Activated T-cell treated with anti-CD3 and anti-CD28 coated beads, Interleukin-2, amount 50 U/mL, for 72 hours (primary cell): Measurements from ENCODE around the gene ACADSB. TPM values are rescaled to one million over a fixed set of nuclear protein-coding genes. Genes with fewer than 3 reads are reported as not detected.

ENCODE experiments used
- ATAC-seq, 2 donors: fragments of 150-1000 bp; cut with Tn5 transposase; replicated peaks in 1 of 2; 2 replicates each; pipeline ENCODE4 v1.10.0; 2021; ENCODE audit warnings: moderate library complexity in 2 of 2, mild to moderate bottlenecking in 1 of 2
- DNase-seq, 2 donors: peaks; one replicate each; pipeline ENCODE4 v3.0.0; 2021 to 2022; ENCODE audit warnings: mixed read lengths in 1 of 2
- H3K27ac Mint-ChIP-seq: one replicate; pipeline ENCODE4 v1.8.0; 2022; ENCODE audit warnings: mild to moderate bottlenecking, moderate library complexity, mixed read lengths
- H3K27me3 Mint-ChIP-seq: one replicate; pipeline ENCODE4 v1.8.0; 2022; ENCODE audit warnings: low read depth, mixed read lengths
- H3K36me3 Mint-ChIP-seq, 2 donors: one replicate each; pipeline ENCODE4 v1.8.0; 2022; ENCODE audit warnings: mixed read lengths in 2 of 2, mild to moderate bottlenecking in 1 of 2; ENCODE audit not compliant: insufficient read depth in 2 of 2
- H3K4me1 Mint-ChIP-seq: one replicate; pipeline ENCODE4 v1.8.0; 2022; ENCODE audit warnings: low read depth, mixed read lengths
- H3K4me3 Mint-ChIP-seq, 2 donors: one replicate each; pipeline ENCODE4 v1.8.0; 2022; ENCODE audit warnings: mild to moderate bottlenecking in 2 of 2, mixed read lengths in 2 of 2, moderate library complexity in 2 of 2
- H3K9me3 Mint-ChIP-seq, 2 donors: one replicate each; pipeline ENCODE4 v1.8.0; 2022; ENCODE audit warnings: mixed read lengths in 2 of 2
- total RNA-seq, 2 donors: library from RNA; stranded (reverse); gene quantifications; one replicate each; pipeline ENCODE4 v1.2.3, GENCODE V29; 2022

Gene ACADSB
- total RNA-seq, 2 donors from 2014 or later: 24.4 to 29.8 TPM

DNA sequence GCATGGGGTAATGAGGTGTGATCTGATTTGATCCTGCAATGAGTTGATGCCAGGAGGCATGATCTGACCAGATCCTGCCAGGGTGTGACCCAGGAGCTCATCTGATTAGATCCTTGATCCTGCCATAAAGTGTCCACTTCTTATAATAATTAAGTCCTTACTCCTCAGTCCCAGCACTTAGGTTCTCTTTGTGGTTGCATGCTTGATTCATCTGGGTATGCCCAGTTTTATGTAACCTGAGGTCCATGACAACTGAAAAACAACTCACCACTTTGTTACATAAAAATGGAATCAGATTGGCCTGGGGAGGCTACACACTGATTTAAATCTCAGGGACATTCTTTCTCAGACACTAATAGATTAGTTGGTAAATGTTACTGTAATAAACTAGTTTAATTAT, 19.1 kb downstream of the ACADSB start:
- no peak overlapping the region for H3K4me3 Mint-ChIP-seq

DNA sequence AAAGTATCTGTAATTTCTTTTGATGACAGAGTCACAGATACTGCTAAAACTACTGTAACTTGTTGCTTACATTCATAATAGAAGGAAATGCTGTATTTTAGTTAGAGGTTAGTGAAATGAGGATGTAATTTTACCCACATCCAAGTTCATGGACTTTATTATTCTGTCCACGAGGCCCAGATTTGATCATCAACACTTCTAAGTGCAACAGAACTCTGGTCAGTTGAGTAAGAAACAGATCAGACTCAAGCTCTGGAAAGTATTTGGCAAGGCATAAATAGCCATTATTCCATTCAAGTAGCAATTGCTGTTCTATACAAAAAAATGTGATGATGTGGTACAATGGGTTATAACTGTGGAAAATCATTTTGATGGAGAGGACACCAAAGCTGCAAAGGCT, 22.3 kb downstream of the ACADSB start:
- no peak for ATAC-seq

More for the DNA sequence above, 19.1 kb downstream of the ACADSB start:
- no peaks in the 10 kb centered on the region for H3K4me1 Mint-ChIP-seq
- peaks cover 0 to 1% of the 10 kb centered on the region in 2 donors for H3K36me3 Mint-ChIP-seq
- no peaks in the 10 kb centered on the region for H3K27me3 Mint-ChIP-seq
- ATAC-seq (no peak), DNase-seq (no peak)
- no peak overlapping the region for H3K27ac Mint-ChIP-seq
- H3K9me3 Mint-ChIP-seq: no peaks in the 10 kb centered on the region

DNA sequence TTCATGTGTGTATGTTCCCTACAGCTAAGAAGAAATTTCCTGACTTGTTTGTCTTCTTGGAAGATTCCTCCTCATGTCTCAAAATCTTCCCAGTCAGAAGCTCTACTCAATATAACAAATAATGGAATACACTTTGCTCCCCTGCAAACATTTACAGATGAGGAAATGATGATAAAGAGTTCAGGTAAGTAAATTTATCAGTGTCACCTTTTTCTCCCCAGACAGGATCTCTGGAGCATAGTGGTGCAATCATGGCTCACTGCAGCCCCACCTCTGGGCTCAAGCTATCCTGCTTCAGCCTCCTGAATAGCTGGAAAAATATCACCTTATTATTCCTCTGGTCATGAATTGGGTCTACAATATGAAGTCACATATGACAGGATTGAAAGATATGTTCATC, 25.5 kb downstream of the ACADSB start:
- DNase-seq (no peak), ATAC-seq (no peak)
- H3K4me3 Mint-ChIP-seq: no peak overlapping the region
- H3K36me3 Mint-ChIP-seq: peaks cover 2 to 5% of the 10 kb centered on the region in 2 donors
- peaks cover 6% of the 10 kb centered on the region for H3K4me1 Mint-ChIP-seq
- no peaks in the 10 kb centered on the region for H3K9me3 Mint-ChIP-seq
- H3K27ac Mint-ChIP-seq: no peak overlapping the region
- no peaks in the 10 kb centered on the region for H3K27me3 Mint-ChIP-seq

More for the DNA sequence above, 22.3 kb downstream of the ACADSB start:
- Mint-ChIP-seq H3K9me3 (no peaks in the 10 kb centered on the region), H3K27ac (no peak overlapping the region), H3K4me3 (no peak overlapping the region), H3K4me1 (no peaks in the 10 kb centered on the region), H3K36me3 (peaks cover 2 to 3% of the 10 kb centered on the region in 2 donors), H3K27me3 (no peaks in the 10 kb centered on the region)
- no peak for DNase-seq

- ATAC-seq (no peak), DNase-seq (no peak)
- Mint-ChIP-seq H3K4me1 (peaks cover 6% of the 10 kb centered on the region), H3K36me3 (peaks cover 2 to 5% of the 10 kb centered on the region in 2 donors), H3K27ac (no peak overlapping the region), H3K27me3 (no peaks in the 10 kb centered on the region), H3K9me3 (no peaks in the 10 kb centered on the region), H3K4me3 (no peak overlapping the region)
Observed at GRCh38 chr10:123035467-123036086, 26.8 kb downstream of the ACADSB start.

- ATAC-seq: no peak
- peaks cover 2 to 5% of the 10 kb centered on the region in 2 donors for H3K36me3 Mint-ChIP-seq
Observed at GRCh38 chr10:123038782-123039631, 30.2 kb downstream of the ACADSB start.

DNA sequence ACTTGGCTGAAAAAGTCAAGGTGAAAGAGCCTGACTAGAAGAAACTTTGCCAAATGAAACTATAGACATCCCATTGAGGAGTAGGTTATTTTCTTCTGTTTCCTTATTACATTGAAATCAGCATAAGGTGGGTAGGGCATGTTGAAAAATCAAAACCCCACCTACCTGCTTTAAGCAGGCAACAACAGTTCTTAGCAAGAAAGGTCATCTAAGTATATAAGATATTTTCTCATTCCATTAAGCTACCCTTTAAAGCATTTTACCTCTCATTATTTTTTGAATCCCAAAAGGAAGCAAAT, 30.8 kb downstream of the ACADSB start:
- Mint-ChIP-seq H3K27me3 (no peaks in the 10 kb centered on the region), H3K4me1 (peaks cover 6% of the 10 kb centered on the region), H3K9me3 (no peaks in the 10 kb centered on the region), H3K36me3 (peaks cover 2 to 5% of the 10 kb centered on the region in 2 donors), H3K4me3 (no peak overlapping the region), H3K27ac (no peak overlapping the region)
- no peak for DNase-seq
- ATAC-seq: no peak

More at GRCh38 chr10:123038782-123039631, 30.2 kb downstream of the ACADSB start:
- Mint-ChIP-seq H3K4me1 (peaks cover 6% of the 10 kb centered on the region), H3K4me3 (no peak overlapping the region), H3K9me3 (no peaks in the 10 kb centered on the region), H3K27ac (no peak overlapping the region), H3K27me3 (no peaks in the 10 kb centered on the region)
- no peak for DNase-seq

DNA sequence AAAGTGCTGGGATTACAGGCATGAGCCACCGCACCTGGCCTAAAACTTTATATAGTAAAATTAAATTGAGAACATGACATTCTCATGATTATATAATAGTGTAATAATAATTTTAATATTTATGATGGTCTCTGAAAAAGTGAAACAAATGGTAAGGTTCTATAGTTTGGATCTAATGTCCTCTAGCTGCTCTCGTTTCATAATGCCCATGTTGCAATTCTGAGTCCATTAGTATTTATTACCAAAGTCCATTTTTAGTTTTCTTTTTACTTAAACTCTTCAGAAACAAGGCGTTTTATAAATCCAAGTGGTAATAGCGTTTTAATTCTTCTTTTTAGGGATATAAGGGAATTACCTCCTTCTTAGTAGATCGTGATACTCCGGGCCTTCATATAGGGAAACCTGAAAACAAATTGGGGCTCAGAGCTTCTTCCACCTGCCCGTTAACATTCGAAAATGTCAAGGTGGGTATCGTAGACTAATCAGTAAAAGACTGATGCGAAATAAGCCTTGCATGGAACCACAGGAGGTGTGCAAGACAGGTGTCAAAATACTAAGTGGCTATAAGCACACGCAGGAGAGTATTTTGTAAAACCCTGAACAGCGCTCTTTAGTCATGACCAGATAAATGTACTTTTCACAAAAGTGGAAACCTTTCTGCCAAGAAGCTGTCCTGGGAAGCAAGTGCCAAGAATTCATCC, 34.1 kb downstream of the ACADSB start:
- Mint-ChIP-seq H3K9me3 (no peaks in the 10 kb centered on the region), H3K4me3 (no peak overlapping the region), H3K36me3 (peaks cover 0 to 3% of the 10 kb centered on the region in 2 donors), H3K27me3 (no peaks in the 10 kb centered on the region), H3K4me1 (peaks cover 6% of the 10 kb centered on the region), H3K27ac (no peak overlapping the region)
- DNase-seq (no peak), ATAC-seq (no peak)

- Mint-ChIP-seq H3K4me3 (no peak overlapping the region), H3K36me3 (peaks cover 2 to 3% of the 10 kb centered on the region in 2 donors), H3K4me1 (peaks cover 6% of the 10 kb centered on the region), H3K9me3 (no peaks in the 10 kb centered on the region), H3K27me3 (no peaks in the 10 kb centered on the region), H3K27ac (no peak overlapping the region)
- DNase-seq: peak; percentile 34
- ATAC-seq: peak; percentile 54 to 65
Observed at GRCh38 chr10:123043409-123043925, 34.7 kb downstream of the ACADSB start.

GRCh38 chr10:123044391-123044790, 35.6 kb downstream of the ACADSB start:
- Mint-ChIP-seq H3K27ac (no peak overlapping the region), H3K27me3 (no peaks in the 10 kb centered on the region), H3K4me3 (no peak overlapping the region), H3K36me3 (peaks cover 2 to 3% of the 10 kb centered on the region in 2 donors), H3K4me1 (no peaks in the 10 kb centered on the region), H3K9me3 (no peaks in the 10 kb centered on the region)
- no peak for ATAC-seq
- no peak for DNase-seq

- no peak overlapping the region for H3K4me3 Mint-ChIP-seq
- DNase-seq (no peak), ATAC-seq (peak in 1 of 2 donors; percentile 64)
- no peaks in the 10 kb centered on the region for H3K4me1 Mint-ChIP-seq
- H3K36me3 Mint-ChIP-seq: peaks cover 2 to 5% of the 10 kb centered on the region in 2 donors
- H3K27ac Mint-ChIP-seq: no peak overlapping the region
- H3K27me3 Mint-ChIP-seq: no peaks in the 10 kb centered on the region
- H3K9me3 Mint-ChIP-seq: no peaks in the 10 kb centered on the region
Observed at GRCh38 chr10:123045961-123046731, 37.3 kb downstream of the ACADSB start.

DNA sequence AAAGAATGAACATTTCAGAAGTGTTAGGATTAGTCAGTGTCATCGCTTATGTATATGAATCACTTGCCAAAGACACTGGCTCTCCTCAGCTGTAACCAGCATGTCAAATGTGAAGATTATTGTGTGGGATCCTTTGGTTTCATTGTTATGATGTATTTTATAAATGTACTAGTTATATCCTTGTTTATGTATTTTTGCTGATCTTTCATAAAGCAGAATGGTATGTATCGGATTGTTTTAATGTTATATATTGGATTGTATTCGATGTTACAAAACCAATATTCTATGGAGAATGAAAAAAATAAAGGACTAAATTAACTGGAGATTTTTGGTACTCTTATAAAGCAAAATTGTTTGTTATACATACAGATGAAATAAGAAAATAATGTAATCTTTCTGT, 49.2 kb downstream of the ACADSB start:
- H3K36me3 Mint-ChIP-seq: peaks cover 0 to 3% of the 10 kb centered on the region in 2 donors
- DNase-seq (no peak), ATAC-seq (no peak)
- no peaks in the 10 kb centered on the region for H3K4me1 Mint-ChIP-seq
- H3K27me3 Mint-ChIP-seq: no peaks in the 10 kb centered on the region
- no peak overlapping the region for H3K4me3 Mint-ChIP-seq
- H3K9me3 Mint-ChIP-seq: peaks cover 0 to 2% of the 10 kb centered on the region in 2 donors
- no peak overlapping the region for H3K27ac Mint-ChIP-seq

DNA sequence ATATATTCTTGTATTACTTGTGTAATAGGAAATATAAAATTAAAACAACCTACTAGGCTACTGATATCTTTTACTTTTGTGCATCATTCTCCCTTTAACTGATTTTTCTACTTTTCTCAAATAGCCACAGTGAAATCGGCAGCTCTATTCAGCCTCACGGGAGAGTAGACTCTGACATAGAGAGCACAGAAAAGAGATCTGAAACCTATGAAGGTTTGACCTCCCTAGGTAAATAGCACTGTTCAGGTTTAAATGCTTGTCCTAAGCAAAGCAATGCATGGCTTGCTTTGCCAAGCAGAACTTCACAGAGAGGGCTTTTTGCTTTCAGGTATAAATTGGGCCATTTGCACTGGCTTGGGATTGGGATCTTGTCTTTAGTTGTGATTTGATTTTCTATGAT, 53.1 kb downstream of the ACADSB start:
- no peaks in the 10 kb centered on the region for H3K36me3 Mint-ChIP-seq
- H3K27ac Mint-ChIP-seq: no peak overlapping the region
- peaks cover 0 to 2% of the 10 kb centered on the region in 2 donors for H3K9me3 Mint-ChIP-seq

More for the DNA sequence above, 53.1 kb downstream of the ACADSB start:
- Mint-ChIP-seq H3K4me1 (no peaks in the 10 kb centered on the region), H3K4me3 (no peak overlapping the region), H3K27me3 (peaks cover 8% of the 10 kb centered on the region)
- ATAC-seq: no peak
- no peak for DNase-seq
